PC-3 (cell line): ENCODE data around the gene AUTS2.

Experiments
- CTCF ChIP-seq: fragments of 300-600 bp; sonication (generic); conservative IDR thresholded peaks from 2 replicates; pipeline ENCODE4 v1.5.1; 2017; ENCODE audit warnings: antibody characterized with exemption, low read depth, mild to moderate bottlenecking, low read length
- EZH2 ChIP-seq: fragments of 300-600 bp; sonication (generic); IDR thresholded peaks from one replicate; pipeline ENCODE4 v1.6.1; 2017; ENCODE audit warnings: antibody characterized with exemption, mild to moderate bottlenecking, low read length; ENCODE audit not compliant: unreplicated experiment

GRCh38 chr7:69762821-69763352 is 164.6 kb downstream of the AUTS2 start:
- TF ChIP-seq CTCF (no peak), EZH2 (no peak)
